Measurements from ENCODE around the gene EFHC1. TPM values are rescaled to one million over a fixed set of nuclear protein-coding genes. Genes with fewer than 3 reads are reported as not detected.

Gene EFHC1
- total RNA-seq, 1 donor from 2014 or later, result 25.6 TPM

GRCh38 chr6:52499026-52499425, 78.9 kb downstream of the EFHC1 start:
- Histone ChIP-seq H3K4me2 (ENCODE audit: low read length) (peak overlapping the region; percentile 28), H2AFZ (ENCODE audit: low read depth, low read length) (no peak overlapping the region), H3K9me3 (ENCODE audit: insufficient read depth, low read depth, low read length) (no peaks in the 10 kb centered on the region), H3K9ac (ENCODE audit: low read length) (peak overlapping the region; percentile 32), H3K36me3 (ENCODE audit: insufficient read depth, low read length) (peaks cover 35% of the 10 kb centered on the region), H3K4me1 (ENCODE audit: insufficient read depth, low read length) (peaks cover 31% of the 10 kb centered on the region), H4K20me1 (ENCODE audit: insufficient read depth, low read length) (no peaks in the 10 kb centered on the region), H3K27me3 (ENCODE audit: insufficient read depth, low read length) (no peaks in the 10 kb centered on the region), H3K4me3 (ENCODE audit: insufficient read depth, low read depth, low read length) (no peak overlapping the region), H3K79me2 (ENCODE audit: insufficient read depth, low read length) (no peaks in the 10 kb centered on the region), H3K27ac (ENCODE audit: low read depth, low read length) (peak overlapping the region; percentile 63)
- FAIRE-seq (peak; percentile 41), DNase-seq (ENCODE audit: low read depth) (peak; percentile 69)
- TF ChIP-seq CTCF (IDR thresholded peaks at IDR 0.05; ENCODE audit: insufficient read depth, low read depth, low read length), result no peak
- no peak for TF ChIP-seq EZH2 (IDR thresholded peaks at IDR 0.05; ENCODE audit: insufficient read depth, low read length)
- H3K9me3 Mint-ChIP-seq (ENCODE audit: unreplicated experiment), result no peaks in the 10 kb centered on the region
- peak overlapping the region; percentile 94 for H3K27ac Mint-ChIP-seq (ENCODE audit: unreplicated experiment)
- no peaks in the 10 kb centered on the region for H3K27me3 Mint-ChIP-seq (ENCODE audit: low read depth, unreplicated experiment)
- H3K4me1 Mint-ChIP-seq (ENCODE audit: low read depth, unreplicated experiment), result peaks cover 45% of the 10 kb centered on the region
- no peak overlapping the region for H3K4me3 Mint-ChIP-seq (ENCODE audit: unreplicated experiment)
- peaks cover 35% of the 10 kb centered on the region for H3K36me3 Mint-ChIP-seq (ENCODE audit: low read depth, unreplicated experiment)

GRCh38 chr6:52499681-52500236, 79.6 kb downstream of the EFHC1 start:
- no peaks in the 10 kb centered on the region for H3K27me3 Mint-ChIP-seq (ENCODE audit: low read depth, unreplicated experiment)
- peaks cover 38% of the 10 kb centered on the region for H3K4me1 ChIP-seq (ENCODE audit: insufficient read depth, low read length)
- H3K27me3 ChIP-seq (ENCODE audit: insufficient read depth, low read length), result no peaks in the 10 kb centered on the region
- no peak for TF ChIP-seq CTCF (IDR thresholded peaks at IDR 0.05; ENCODE audit: insufficient read depth, low read depth, low read length)
- H3K9me3 ChIP-seq (ENCODE audit: insufficient read depth, low read depth, low read length), result no peaks in the 10 kb centered on the region
- H3K27ac ChIP-seq (ENCODE audit: low read depth, low read length), result peak overlapping the region; percentile 63
- H3K27ac Mint-ChIP-seq (ENCODE audit: unreplicated experiment), result peak overlapping the region; percentile 94
- peaks cover 37% of the 10 kb centered on the region for H3K36me3 ChIP-seq (ENCODE audit: insufficient read depth, low read length)
- no peak for DNase-seq (ENCODE audit: low read depth)
- no peaks in the 10 kb centered on the region for H4K20me1 ChIP-seq (ENCODE audit: insufficient read depth, low read length)
- no peaks in the 10 kb centered on the region for H3K9me3 Mint-ChIP-seq (ENCODE audit: unreplicated experiment)
- no peak overlapping the region for H3K4me3 Mint-ChIP-seq (ENCODE audit: unreplicated experiment)
- H2AFZ ChIP-seq (ENCODE audit: low read depth, low read length), result no peak overlapping the region
- H3K79me2 ChIP-seq (ENCODE audit: insufficient read depth, low read length), result no peaks in the 10 kb centered on the region
- no peak overlapping the region for H3K4me2 ChIP-seq (ENCODE audit: low read length)
- FAIRE-seq, result no peak
- H3K4me3 ChIP-seq (ENCODE audit: insufficient read depth, low read depth, low read length), result no peak overlapping the region
- H3K4me1 Mint-ChIP-seq (ENCODE audit: low read depth, unreplicated experiment), result peaks cover 47% of the 10 kb centered on the region
- H3K9ac ChIP-seq (ENCODE audit: low read length), result peak overlapping the region; percentile 32
- H3K36me3 Mint-ChIP-seq (ENCODE audit: low read depth, unreplicated experiment), result peaks cover 35% of the 10 kb centered on the region

All from astrocyte (in vitro differentiated cells and primary cell).